Measurements from ENCODE around the gene TREML2.

DNA sequence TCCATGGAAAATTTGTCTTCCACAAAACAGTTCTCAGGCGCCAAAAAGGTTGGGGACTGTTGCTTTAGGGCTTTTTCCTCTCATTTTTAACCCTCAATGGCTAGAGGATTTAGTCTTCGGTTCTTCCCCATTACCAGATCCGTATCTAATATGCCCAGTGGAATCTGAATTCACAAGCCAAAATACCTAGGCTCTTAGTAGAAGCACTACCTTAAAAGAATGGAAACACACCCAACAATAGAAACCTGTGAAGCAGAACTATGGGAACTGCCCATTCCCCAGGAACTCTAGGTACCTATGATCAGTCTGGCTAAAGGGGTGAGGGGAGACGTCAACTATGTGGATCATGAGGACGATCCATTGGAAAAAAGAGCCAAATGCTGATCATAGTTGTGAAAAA, 30.3 kb upstream of the TREML2 start:
- TF ChIP-seq CTCF (IDR thresholded peaks at IDR 0.05; ENCODE audit: control extremely low read depth in 1 of 3, insufficient read depth in 1 of 3, low read depth in 1 of 3, low read length in 3 of 3) (no peak), FOSL1 (IDR thresholded peaks at IDR 0.05; ENCODE audit: insufficient read depth, low read depth, low read length) (no peak), POLR2A (IDR thresholded peaks at IDR 0.05; ENCODE audit: control extremely low read depth in 1 of 2, low read depth in 2 of 2, low read length in 2 of 2) (no peak), EP300 (IDR thresholded peaks at IDR 0.05; ENCODE audit: borderline replicate concordance in 1 of 2, low read depth in 2 of 2, low read length in 2 of 2) (no peak), E2F6 (IDR thresholded peaks at IDR 0.05) (no peak), RFX5 (IDR thresholded peaks at IDR 0.05; ENCODE audit: borderline replicate concordance, low read depth, low read length) (no peak), TAF1 (IDR thresholded peaks at IDR 0.05; ENCODE audit: low read depth, low read length) (no peak), POLR2AphosphoS5 (IDR thresholded peaks at IDR 0.05; ENCODE audit: low read depth, low read length) (no peak)
